ENCODE measurements around the gene RERG. TPM values are rescaled to one million over a fixed set of nuclear protein-coding genes. Genes with fewer than 3 reads are reported as not detected.

The RERG gene
- polyA plus RNA-seq, 1 experiment, result not detected

- ChIA-PET POLR2A (no interaction called here), CTCF (interaction anchor here (1.0 kb wide), 1 partner anchor 21 kb away, joined by 3 read pairs; the partner anchor contains the start of gene RERG)
- no peak for DNase-seq (ENCODE audit: low read depth)
- Histone ChIP-seq H3K36me3 (ENCODE audit: control insufficient read depth, insufficient read depth, low read length) (no peaks in the 10 kb centered on the region), H3K4me3 (ENCODE audit: low read depth, low read length) (no peak overlapping the region), H3K27me3 (ENCODE audit: control insufficient read depth, insufficient read depth, low read length) (no peaks in the 10 kb centered on the region)
- no peak for TF ChIP-seq CTCF (IDR thresholded peaks at IDR 0.05; ENCODE audit: insufficient read depth, low read depth, low read length)
These were observed 20.6 kb downstream of the RERG start for GRCh38 chr12:15200641-15201040.

- Histone ChIP-seq H3K4me3 (ENCODE audit: low read depth, low read length) (no peak overlapping the region), H3K36me3 (ENCODE audit: control insufficient read depth, insufficient read depth, low read length) (no peaks in the 10 kb centered on the region), H3K27me3 (ENCODE audit: control insufficient read depth, insufficient read depth, low read length) (no peaks in the 10 kb centered on the region)
- POLR2A ChIA-PET, result no interaction called here
- DNase-seq (ENCODE audit: low read depth), result no peak
- no peak for TF ChIP-seq CTCF (IDR thresholded peaks at IDR 0.05; ENCODE audit: insufficient read depth, low read depth, low read length)
- CTCF ChIA-PET, result interaction anchor here (0.6 to 1.0 kb wide), 2 partner anchors 21 to 30 kb away, joined by 3 read pairs; partner anchors contain the start of gene RERG
These were observed 21.3 kb downstream of the RERG start for GRCh38 chr12:15199930-15200329.

GRCh38 chr12:15196678-15197505 is 24.3 kb downstream of the RERG start:
- no peak for TF ChIP-seq CTCF (IDR thresholded peaks at IDR 0.05; ENCODE audit: insufficient read depth, low read depth, low read length)
- CTCF ChIA-PET, result no interaction called here
- Histone ChIP-seq H3K27me3 (ENCODE audit: control insufficient read depth, insufficient read depth, low read length) (no peaks in the 10 kb centered on the region), H3K4me3 (ENCODE audit: low read depth, low read length) (no peak overlapping the region), H3K36me3 (ENCODE audit: control insufficient read depth, insufficient read depth, low read length) (no peaks in the 10 kb centered on the region)
- no peak for DNase-seq (ENCODE audit: low read depth)
- POLR2A ChIA-PET, result no interaction called here

- CTCF ChIA-PET, result interaction anchor here (1.2 kb wide), 1 partner anchor 25 kb away, joined by 4 read pairs; the partner anchor contains the start of gene RERG
- H3K27me3 ChIP-seq (ENCODE audit: control insufficient read depth, insufficient read depth, low read length), result no peaks in the 10 kb centered on the region
- no peak for TF ChIP-seq CTCF (IDR thresholded peaks at IDR 0.05; ENCODE audit: insufficient read depth, low read depth, low read length)
- POLR2A ChIA-PET, result no interaction called here
- H3K4me3 ChIP-seq (ENCODE audit: low read depth, low read length), result no peak overlapping the region
- H3K36me3 ChIP-seq (ENCODE audit: control insufficient read depth, insufficient read depth, low read length), result no peaks in the 10 kb centered on the region
- no peak for DNase-seq (ENCODE audit: low read depth)
These were observed 25.0 kb downstream of the RERG start for GRCh38 chr12:15196221-15196620.

- ChIA-PET POLR2A (no interaction called here), CTCF (interaction anchor here (1.2 kb wide), 1 partner anchor 26 kb away, joined by 4 read pairs; the partner anchor contains the start of gene RERG)
- no peak for TF ChIP-seq CTCF (IDR thresholded peaks at IDR 0.05; ENCODE audit: insufficient read depth, low read depth, low read length)
- no peak for DNase-seq (ENCODE audit: low read depth)
- H3K27me3 ChIP-seq (ENCODE audit: control insufficient read depth, insufficient read depth, low read length), result no peaks in the 10 kb centered on the region
- H3K36me3 ChIP-seq (ENCODE audit: control insufficient read depth, insufficient read depth, low read length), result no peaks in the 10 kb centered on the region
- H3K4me3 ChIP-seq (ENCODE audit: low read depth, low read length), result no peak overlapping the region
These were observed 26.5 kb downstream of the RERG start for GRCh38 chr12:15194456-15195368.
